GM12874 (cell line): ENCODE results near the gene AFF3.

Source experiments
- TF ChIP-seq, protein P1 (sequence below): IDR thresholded peaks from 2 replicates; pipeline ENCODE4 v1.5.1; 2011; ENCODE audit warnings: low read depth, mild to moderate bottlenecking, control low read depth, low read length, moderate library complexity; ENCODE audit not compliant: insufficient read depth

The AFF3 gene

DNA sequence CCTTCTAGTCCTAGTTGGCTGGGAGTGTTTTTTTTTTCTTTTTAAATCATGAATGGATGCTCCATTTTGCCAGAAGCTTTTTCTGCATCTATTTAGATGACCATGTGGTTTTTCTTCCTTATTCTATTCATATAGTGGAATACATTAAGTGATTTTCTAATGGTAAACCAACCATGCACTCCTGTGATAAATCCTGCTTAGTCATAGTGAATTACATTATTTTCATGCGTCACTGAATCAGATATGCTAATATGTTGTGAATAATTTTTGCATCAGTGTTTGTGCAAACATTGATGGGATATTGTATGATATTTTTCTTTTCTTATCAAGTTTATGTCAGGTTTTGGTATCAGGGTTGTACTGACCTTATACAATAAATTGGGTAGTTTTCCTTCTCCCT, 423.3 kb downstream of the AFF3 start:
- TF ChIP-seq, protein P1, sequence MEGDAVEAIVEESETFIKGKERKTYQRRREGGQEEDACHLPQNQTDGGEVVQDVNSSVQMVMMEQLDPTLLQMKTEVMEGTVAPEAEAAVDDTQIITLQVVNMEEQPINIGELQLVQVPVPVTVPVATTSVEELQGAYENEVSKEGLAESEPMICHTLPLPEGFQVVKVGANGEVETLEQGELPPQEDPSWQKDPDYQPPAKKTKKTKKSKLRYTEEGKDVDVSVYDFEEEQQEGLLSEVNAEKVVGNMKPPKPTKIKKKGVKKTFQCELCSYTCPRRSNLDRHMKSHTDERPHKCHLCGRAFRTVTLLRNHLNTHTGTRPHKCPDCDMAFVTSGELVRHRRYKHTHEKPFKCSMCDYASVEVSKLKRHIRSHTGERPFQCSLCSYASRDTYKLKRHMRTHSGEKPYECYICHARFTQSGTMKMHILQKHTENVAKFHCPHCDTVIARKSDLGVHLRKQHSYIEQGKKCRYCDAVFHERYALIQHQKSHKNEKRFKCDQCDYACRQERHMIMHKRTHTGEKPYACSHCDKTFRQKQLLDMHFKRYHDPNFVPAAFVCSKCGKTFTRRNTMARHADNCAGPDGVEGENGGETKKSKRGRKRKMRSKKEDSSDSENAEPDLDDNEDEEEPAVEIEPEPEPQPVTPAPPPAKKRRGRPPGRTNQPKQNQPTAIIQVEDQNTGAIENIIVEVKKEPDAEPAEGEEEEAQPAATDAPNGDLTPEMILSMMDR = no peak

GRCh38 chr2:99715956-99716355, 426.4 kb downstream of the AFF3 start:
- TF ChIP-seq, protein P1 = no peak

GRCh38 chr2:99714349-99714748, 428.0 kb downstream of the AFF3 start:
- TF ChIP-seq, protein P1 = no peak

DNA sequence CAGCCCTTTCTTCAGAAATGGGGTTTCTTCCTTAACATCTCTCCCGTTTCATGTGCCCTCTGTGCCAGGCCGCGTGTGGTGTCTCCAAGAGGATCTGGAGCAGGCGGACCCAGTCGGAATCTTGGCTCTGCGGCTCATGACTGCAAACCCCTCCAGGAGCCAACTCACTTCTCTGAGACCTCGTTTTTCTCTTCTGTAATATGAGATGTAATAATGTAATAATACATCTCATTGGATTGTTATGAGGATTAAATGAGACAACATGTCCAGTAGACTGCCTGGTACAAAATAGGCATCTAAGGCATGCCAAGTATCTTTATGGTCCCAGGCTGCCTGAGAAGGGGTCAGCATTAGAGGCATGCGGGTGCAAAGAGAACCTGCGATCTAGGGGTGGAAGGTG, 431.2 kb downstream of the AFF3 start:
- TF ChIP-seq, protein P1 = no peak

DNA sequence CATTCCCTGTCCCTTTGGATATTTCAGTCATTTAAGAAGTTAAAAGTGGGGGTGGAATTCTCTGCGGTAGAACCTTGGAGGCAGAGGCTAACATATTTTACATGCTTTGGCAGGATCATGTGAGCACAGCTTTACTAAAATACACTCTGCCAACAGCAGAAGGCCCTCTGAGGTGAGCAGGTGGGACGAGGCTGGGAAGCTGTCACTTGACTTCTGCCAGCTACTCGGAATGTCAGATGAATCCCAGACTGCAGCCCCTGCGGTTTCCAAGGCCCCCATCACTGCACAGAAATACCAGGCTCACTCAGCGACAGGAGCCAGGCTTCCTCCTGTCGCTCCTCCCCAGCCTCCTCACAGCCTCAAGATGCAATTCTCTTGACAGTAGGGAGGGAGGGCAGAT, 431.7 kb downstream of the AFF3 start:
- TF ChIP-seq, protein P1 = no peak

DNA sequence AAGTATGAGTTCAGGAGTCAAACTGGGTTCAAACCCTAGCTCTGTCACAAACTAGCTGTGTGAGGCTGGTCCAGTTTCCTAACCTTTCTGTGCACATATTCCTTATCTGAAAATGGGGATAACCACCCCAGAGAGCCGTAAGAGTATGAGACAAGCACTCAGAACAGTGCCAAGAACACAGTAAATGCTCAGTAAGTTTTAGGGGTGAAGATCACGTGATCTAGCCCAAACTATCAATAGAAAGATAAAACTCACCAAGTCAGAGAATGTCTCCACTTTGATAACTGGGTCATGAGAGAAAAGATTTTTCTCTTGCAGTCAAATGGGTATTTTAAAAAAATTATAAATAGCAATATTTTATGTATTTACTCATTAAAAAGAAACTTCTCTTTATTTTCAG, 433.2 kb downstream of the AFF3 start:
- TF ChIP-seq, protein P1 = no peak

DNA sequence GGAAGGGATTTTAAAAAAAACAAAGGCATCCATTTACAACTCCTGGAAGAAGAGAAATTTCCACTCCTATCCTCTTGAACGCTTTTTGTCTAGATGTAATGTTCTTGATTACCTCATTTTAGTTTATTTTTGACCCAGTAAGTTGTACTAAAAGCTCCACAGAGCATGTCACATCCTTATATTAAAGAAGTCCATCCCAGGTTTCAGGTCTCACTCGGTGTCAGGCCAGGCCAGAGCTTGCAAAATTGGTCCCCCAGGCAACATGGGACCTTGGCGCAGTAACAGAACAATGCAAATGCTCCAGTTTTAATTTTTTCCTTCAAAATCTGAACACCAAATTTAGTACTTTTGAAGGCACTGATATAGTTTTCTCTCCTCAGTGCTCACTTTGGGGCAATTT, 434.2 kb downstream of the AFF3 start:
- TF ChIP-seq, protein P1 = no peak

DNA sequence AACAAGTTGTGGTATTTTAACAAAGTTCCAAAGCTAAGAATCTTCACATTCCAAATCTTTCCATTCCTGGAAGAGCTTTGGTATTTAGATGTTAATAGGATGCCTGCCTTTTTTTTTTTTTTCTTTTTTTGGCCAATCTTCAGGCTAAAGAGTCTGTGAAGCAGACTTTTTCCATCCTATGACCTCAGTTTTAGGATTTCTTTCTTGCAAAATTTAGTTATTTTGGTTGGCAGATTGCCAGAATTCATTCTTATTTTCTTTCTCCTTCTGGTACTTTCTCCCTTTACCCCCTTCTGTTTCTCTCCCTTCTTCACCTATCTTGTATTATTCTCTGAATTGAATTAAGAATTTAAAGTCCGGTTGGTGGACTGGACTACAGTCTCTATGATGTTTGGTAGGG, 434.8 kb downstream of the AFF3 start:
- TF ChIP-seq, protein P1 = no peak
